Stimulated activated CD4-positive, alpha-beta T cell treated with anti-CD3 and anti-CD28 coated beads, Interleukin-15, amount 100 ng/mL, for 48 hours (primary cell): ENCODE data around the gene RNF144B.
"Not testable (repeated sequence)": the region's sequence is repeated elsewhere in the genome, so short reads cannot be mapped to it uniquely, and the experiment has no call there.

Source experiments
- DNase-seq, 2 donors: peaks; one replicate each; pipeline ENCODE4 v3.0.0-alpha.2; 2020; ENCODE audit warnings: low read depth in 2 of 2

The RNF144B gene

DNA sequence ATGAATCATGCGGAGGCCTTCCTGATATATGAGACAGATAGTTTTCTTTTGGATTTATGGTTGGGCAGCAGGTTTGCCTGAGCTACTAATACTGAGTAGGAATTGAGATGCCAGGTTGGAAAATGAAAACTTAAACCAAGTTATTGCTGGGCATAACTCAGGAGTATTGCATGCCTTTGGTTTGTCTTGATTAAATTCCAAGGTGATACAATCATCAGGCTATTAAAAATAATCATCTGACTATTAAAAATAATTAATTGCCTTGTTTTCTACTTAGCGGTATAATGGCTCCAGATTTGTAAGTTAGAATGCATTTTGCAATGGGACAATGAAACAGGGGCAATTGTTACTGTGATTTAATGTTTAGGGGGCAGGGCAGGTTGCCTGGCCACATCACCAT lies 15.5 kb upstream of the RNF144B start:
- no peak for DNase-seq

DNA sequence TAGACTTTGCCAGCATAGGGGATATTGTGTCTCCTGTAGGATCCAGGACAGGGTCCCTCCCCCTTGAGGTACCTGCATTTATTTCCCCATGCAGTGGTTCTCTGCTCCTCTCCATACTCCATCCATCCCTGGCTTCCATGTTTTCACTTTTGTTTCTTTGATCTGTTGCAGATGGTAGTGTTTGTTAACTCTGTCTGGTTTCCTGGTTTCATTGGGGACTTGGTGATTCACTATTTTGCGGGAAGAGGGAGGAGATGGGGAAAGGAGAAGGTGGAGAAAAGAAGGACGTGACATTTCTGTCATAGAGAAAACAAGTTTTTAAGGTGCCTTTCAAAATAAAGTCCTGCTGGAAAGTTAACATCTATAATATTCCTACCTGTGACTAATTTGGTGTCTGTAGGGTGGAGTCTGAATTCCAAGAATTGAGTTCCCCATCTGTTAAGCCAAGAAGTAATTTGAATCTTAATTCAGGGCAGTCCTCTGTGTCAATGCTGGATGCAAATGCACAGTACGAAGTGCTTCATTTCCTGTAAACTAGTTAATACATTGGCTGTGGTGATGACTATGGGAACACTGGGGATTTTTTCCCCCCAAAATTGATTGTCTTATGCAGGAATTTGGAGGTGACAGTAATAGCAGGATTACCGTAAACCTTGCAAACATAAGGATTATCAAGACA lies 6.9 kb upstream of the RNF144B start:
- DNase-seq: no peak

DNA sequence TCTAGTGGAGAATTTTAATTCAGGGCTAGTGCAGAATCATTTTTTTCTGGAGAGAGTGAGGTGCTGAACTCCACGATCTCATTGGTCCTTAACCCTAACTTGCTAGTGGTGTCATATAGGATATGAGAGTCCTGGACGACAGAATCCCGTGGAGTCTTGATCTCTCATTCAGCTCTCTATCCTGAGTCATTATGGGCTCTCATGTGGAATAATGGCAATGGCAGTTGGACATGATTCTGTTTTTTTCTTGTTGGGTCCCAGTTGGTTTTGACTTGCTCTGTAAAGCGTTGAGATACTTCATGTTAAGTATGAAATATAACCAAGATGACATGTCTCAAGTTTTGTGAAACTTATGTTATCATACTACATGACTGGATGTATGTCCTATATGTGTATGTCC lies 6.3 kb upstream of the RNF144B start:
- DNase-seq: no peak

DNA sequence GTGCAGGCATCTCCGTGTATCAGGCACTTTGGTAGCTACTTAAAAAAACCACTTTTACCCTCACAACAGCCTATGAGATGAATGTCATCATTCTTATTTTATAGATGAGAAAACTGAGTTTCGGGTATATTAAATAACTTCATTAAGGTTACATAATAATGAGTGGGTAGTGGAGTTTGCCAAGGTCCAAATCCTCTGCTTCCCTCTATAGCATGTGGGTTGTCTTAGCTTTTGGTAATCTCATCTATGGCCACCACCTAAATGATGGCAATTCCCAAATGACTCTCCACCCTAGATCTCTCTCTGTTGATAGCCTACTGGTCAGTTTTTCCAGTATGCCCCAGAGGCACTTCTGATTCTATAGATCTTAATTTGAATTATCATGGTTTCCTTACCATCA lies 3.7 kb upstream of the RNF144B start:
- DNase-seq: no peak

DNA sequence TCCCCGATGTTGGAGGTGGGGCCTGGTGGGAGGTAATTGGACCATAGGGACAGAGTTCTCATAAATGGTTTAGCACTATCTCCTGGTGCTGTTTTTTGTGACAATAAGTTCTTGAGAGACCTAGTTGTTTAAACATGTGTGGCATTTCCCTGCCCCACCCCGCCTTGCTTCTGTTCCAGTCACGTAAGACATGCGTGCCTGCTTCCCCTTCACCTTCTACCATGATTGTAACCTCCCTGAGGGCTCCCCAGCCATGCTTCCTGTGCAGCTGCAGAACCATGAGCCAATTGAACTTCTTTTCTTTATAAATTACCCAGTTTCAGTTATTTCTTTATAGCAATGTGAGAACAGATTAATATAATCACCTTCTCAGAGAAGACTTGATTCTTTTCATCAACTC lies 2.5 kb upstream of the RNF144B start:
- no peak for DNase-seq

DNA sequence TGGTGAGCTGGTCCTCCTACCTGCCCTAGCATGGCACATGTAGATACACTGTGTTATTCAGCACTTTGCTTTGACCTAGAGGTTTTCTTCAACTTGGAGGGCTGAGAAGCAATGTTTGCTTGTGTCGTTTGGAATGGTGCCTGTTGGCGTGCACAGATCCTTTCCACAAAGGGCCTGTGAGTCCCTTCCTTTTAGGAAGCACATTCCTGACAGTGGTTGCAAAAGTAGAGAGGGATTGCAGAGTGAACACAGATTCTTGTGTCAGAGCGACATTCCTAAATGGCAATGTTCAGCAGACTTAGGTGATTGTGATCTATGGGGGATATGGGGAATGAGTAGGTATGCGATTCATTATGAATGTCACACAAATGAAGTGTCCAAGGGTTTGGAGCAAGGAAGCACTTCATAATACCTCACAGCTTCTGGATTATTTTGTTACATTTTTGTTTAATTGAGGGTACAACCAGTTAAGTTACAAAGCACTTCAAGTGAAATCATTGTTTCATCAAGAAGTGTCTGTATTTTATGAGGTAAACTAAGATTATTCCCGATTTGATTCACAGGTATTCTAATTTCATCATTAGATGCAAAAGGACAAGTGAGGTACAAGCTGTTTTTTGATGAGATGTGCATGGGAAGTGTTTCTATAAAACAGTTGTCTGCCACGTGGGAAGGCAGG lies 713 bp upstream of the RNF144B start:
- DNase-seq: no peak

DNA sequence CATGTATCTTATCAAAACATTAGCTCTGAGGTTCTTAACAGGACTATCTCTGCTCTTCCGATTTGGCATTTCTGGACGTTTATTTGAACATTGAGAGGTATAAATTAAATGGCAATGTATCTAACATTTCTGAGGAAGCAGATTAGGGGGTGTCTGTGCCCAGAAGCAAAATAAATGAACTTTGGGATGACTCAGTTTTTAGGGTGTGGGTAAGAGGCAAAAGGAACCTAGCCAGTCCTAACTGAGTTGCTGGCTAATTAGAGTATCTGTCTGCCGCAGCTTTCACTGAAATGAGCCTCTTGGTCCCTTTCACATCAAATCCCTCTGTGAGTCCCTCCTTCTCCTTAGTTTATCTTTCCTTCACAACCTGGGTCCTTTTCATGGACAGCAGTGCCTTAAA lies 1.1 kb downstream of the RNF144B start:
- no peak for DNase-seq

DNA sequence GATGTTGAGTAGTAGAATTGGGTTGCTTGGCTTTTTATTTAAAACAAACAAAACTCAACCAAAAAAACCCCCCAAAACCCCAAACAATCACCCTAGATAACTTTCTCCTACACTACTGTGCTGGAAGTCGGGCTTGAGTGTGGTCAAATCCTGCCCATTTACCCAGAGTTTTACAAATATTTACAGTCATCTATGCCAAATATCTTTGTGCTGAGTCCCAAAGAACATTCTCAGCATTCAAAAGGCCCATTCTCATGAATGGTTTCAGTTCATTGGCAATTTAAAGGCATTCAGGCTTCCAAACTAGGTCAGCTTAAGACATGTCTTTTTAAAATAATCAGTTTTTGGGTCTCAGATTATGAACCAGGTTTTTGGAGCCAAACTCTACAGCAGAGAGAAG lies 1.8 kb downstream of the RNF144B start:
- no peak for DNase-seq

DNA sequence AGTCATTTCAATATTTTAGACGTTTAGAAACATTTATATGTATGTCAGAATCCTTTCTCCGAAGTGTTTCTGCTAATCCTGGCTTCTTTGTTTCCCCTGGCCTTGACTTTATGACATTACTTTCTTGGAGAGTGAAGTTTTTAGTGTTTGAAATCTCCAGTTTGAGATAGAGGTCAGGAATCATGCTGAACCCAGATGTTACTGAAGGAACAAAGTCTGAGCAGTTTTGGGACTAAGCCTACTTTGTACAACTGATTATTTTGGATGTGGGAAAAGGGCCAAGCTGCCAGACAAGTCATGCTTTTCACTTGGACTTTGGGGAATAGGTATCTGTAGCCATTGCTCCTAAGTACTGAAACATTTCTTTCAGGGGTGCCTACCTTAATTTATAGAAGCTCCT lies 2.3 kb downstream of the RNF144B start:
- no peak for DNase-seq

DNA sequence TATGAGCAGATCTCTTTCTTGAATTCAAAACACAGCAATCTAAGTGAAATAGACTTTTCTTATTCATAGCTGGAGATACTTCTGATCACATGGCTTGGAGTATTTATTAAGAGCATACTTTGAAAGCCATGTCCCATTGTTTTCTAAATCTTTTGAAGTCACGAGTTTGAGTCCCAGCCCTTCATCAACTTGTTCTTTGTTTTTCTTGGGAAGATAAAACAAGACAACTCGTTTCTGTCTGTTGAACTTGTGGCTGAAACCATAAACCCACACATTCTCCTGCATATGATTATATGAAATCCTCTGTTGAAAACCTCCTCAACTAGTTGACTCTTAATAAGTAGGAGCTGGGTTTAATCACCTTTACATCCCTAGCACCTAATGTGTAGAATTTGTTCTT lies 3.3 kb downstream of the RNF144B start:
- DNase-seq: no peak

DNA sequence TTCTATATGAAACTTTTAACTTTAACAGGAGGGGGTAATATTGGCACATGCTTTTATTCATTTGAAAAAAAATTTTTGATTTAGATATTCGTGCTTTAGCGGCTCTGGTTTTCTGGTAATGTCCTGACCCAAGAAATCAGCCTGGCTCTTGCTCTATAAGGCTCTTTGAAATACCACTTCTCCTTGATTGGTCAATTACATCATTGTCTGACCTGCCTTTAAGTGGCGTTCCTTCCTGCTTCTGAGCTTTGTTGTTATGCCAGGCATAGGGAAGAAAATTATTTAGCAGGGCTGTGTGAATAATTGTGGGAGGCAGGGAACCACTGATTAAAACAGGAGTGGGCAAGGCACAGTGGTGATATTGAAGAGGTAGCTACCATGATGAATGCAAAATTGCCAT lies 3.9 kb downstream of the RNF144B start:
- no peak for DNase-seq

DNA sequence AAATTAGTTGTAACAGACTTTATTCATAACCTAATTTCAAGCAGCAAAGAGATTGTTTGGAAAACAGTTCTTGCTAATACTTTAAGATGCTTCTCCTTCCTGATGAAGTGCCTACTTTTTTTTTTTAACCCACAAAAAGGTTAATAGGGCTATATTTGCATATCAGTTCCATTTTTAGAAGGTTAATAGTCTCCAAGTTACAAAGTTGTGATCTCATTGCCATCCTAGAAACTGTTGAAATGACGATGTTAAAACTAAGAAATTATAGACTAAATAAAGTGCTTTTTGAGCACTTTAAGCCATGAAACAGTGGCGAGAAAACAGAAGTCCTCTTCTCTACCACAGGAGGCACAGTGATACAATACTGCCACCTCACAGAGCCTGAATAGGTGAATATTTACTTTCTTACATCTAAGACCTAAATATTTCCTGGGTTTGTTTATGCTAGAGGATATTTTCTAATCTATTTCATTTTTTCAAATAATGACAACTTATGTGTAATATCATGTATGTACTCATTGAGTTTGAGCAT lies 5.3 kb downstream of the RNF144B start:
- no peak for DNase-seq

DNA sequence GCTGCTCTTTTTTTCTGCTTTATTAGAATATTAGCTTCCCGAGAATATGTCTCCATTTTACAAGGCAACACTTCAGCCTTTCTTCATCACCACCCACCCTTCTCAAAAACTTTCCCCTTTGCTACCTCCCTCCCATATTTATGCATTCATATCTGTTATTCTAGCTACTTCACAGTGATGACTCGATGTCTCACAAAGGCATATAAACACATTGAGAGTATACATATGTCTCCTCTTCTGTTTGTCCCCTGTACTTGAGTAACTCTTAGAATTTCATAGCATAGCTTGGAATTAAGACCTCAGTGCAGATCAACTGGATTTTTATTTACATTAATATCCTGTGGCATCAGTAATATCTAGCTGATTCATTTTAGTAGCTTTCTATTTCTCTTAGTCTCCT lies 6.5 kb downstream of the RNF144B start:
- no peak for DNase-seq

DNA sequence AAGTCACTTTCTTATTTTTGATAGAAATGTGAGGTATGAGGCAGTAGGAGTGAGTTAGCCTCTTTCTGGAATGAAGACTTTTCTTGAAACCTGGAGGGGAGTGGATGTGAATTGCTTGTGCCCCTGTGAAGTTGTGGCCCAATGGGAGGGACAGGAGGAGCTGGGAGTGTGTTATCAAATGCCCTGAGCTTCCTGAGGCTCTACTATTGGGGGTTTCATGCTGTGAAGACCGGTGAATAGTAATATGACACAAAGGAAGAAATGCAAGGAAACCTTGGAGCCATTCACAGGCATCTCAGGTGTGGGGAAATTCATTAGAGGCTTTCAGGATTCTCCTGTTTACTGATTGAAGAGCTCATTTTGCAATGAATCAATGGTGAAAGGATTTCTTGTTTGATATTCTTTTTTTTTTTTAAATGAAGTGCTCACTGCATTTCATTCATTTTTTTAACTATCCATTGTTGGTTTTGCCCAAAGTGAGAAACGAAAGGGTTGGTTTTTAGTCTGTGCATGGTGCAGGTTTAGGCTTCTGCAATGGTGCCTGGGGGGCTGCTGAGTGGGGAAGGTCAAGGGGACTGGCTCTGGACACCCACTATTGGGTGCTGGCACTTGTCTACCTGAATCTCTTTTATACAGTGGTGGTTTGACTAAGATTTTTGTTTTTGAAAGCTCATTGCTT lies 8.2 kb downstream of the RNF144B start:
- no peak for DNase-seq

DNA sequence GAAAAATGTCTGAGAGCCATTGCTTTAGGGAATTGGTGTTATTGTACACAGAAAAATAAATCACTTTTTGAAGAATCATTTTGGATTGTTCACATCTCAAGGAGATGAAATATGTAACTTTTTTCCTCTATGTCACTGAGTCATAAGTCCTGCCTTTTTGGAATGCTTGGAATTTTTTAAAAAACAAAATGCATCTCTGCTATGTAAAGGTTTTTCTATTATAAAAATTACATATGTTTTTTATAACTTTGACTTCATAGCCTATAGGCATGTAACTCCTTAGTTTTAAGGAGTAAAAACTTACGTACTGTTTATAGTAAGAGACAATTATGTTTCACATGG lies 8.7 kb downstream of the RNF144B start:
- DNase-seq: no peak

DNA sequence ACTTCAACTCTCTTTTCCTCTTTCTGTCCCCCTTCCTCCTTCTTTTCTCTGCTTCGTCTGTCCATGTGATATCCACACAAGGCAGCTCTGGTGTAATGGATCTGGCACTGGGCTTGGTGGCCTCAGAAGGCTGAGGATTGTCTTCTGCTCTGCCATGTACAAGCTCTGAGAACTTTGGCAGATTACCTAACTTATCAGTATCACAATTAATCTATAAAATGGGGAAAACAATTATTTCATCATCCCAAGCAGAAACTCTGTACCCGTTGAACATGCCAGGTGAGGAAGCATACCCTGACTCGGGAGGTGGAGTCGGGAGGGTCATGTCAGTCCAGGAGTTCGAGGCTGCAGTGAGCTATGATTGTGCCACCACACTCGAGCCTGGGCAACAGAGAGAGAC lies 10.6 kb downstream of the RNF144B start:
- DNase-seq: no peak

DNA sequence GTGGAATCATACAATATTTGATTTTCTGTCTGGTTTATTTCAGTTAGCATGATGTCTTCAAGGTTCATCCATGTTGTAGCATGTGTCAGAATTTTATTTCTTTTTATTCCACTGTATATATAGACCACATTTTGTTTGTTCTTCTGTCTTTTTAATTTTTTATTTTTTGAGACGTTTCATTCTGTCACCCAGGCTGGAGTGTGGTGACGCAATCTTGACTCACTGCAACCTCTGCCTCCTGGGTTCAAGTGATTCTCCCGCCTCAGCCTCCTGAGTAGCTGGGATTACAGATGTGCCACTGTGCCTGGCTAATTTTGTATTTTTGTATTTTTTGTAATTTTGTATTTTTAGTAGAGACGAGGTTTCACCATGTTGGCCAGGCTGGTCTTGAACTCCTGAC lies 11.1 kb downstream of the RNF144B start:
- not testable (repeated sequence) for DNase-seq

DNA sequence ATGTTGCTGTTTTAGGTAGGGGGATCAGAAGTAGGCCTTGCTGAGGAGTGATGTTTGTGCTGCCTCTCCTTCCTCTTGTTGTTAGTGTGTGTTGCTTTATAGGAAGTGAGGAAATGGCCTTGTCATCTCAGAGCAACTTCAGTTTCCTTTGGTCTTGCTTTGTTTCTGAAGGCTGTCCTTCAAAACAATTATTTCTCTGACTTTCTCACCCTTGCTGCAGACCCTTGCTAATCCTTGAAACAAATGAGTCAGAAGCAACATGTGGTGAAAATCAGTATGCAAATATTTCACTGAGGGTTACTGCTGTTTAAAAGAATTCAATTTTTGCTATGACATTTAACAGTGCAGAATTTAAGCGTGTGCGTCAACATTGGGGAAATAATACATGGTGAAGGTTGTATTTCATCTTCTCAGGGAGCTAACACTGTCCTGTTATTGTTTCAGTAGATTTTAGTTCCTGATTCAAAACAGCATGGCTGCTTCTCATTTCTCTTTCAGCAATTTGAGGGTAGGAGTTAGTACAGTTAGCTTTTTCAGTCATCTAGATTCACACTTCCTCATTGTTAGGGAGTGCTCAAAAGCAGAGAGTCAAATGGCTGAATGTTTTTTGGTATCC lies 13.8 kb downstream of the RNF144B start:
- no peak for DNase-seq

DNA sequence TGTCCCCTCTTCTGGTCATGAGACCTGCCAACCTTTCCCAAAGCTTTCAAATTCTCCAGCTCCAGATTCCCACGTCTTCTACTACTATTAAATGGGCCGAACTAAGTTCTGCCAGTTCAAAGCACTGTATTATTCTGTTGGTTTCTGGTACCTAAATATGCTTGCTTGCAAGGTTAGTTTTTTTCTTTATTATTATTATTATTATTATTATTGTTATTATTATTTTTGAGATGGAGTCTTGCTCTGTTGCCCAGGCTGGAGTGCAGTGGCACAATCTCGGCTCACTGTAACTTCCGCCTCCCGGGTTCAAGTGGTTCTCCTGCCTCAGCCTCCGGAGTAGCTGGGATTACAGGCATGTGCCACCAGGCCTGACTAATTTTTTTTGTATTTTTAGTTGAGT lies 17.8 kb downstream of the RNF144B start:
- DNase-seq: not testable (repeated sequence)

DNA sequence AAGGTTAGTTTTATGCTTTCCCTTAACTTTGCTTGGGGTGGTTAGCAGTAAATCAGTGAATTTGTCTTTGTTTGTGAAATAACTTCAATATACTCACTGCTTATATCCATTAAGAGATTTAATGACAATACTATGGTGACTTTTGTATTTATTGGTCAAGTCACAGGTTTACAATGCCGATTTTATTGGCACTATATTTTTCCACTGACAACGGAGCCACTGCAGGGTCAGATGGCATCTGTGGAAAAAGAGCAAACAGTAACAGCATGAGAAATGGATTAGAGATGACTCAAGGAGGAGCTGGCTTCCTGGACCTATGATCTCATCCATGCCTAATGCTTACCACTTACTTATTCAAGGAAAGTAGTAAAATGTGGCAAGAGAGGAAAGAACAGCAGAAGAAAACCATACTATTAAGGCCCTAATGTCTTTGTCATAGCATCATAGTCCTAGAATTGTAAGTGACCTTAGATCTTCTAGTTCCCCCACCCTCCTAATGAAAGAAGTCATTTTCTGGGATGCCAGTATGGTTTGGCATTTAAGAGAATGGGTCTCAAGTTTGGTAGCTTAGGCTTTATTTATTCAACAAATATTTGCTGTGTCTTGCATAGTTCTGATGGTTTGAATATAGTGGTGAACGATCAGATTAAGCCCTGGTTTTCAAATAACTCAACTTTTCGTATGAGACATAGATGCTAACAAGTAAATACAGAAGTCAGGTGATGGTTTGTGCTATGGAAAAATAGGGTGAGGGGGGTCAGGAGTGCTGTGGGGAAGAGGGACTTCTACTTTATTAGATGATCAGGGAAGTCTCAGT lies 18.5 kb downstream of the RNF144B start:
- DNase-seq: no peak

DNA sequence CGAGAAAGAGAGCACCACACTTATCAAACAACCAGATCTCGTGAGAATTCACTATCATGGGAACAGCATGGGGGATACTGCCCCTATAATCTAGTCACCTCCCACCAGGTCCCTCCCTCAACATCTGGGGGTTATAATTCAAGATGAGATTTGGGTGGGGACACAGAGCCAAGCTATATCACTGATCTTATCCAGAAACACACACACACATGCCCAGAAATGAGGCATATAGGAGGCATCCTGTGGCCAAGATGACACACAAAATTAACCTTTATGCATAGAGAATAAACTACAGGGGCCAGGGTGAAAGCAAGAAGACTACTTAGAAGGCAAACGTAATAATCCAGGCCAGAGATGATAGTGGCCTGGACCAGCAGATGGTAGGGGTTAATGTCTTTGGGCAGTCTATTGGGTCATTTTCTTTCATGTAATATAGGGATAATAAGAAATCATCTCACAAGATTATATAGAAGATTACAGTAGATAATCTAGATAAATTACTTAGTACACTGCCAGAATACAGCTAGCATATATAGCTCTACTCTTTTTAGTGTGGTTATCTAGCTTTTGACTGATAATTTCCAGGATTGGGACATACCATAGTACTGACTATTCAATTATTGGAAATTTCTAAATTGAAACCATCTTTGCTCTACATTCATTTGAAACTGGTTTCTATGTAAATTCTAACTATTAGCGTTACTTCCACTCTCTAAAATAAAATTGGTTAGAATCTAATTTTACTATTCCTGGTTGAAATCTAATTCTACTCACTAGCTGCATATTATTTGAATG lies 20.0 kb downstream of the RNF144B start:
- DNase-seq: no peak
